Natural killer cell (primary cell): Measurements from ENCODE around the gene CYSRT1. TPM values are rescaled to one million over a fixed set of nuclear protein-coding genes. Genes with fewer than 3 reads are reported as not detected.
A peak's percentile ranks its signal among the peaks of the same experiment; 100 is the strongest.
"Not testable (repeated sequence)": the region's sequence is repeated elsewhere in the genome, so short reads cannot be mapped to it uniquely, and the experiment has no call there.

Experiments used
- ATAC-seq, 3 donors: fragments of 150-1000 bp in 2 of 3; fragments of 200-7000 bp in 1 of 3; cut with Tn5 transposase; 1 replicate in 1 of 3; 2 replicates in 2 of 3; pipeline ENCODE4 v1.10.0; 2021; ENCODE audit warnings: mild to moderate bottlenecking in 2 of 3, moderate library complexity in 2 of 3
- DNase-seq, 2 donors: peaks; one replicate each; pipeline versions ENCODE4 v3.0.0 to v3.0.0-alpha.2; 2013 to 2021; ENCODE audit warnings: mixed read lengths in 1 of 2
- H3K27ac ChIP-seq: one replicate; pipeline ENCODE4 v1.5.1; 2013; ENCODE audit warnings: mild to moderate bottlenecking, low read length
- H3K27me3 ChIP-seq: one replicate; pipeline ENCODE4 v1.6.1; 2013; ENCODE audit warnings: low read length; ENCODE audit not compliant: control insufficient read depth, insufficient read depth
- H3K36me3 ChIP-seq: one replicate; pipeline ENCODE4 v1.6.1; 2013; ENCODE audit warnings: low read length; ENCODE audit not compliant: control insufficient read depth, insufficient read depth
- H3K4me1 ChIP-seq: one replicate; pipeline ENCODE4 v1.6.1; 2013; ENCODE audit warnings: low read length; ENCODE audit not compliant: control insufficient read depth, insufficient read depth
- H3K4me3 ChIP-seq: one replicate; pipeline ENCODE4 v1.5.1; 2013; ENCODE audit warnings: low read length
- H3K9me3 ChIP-seq: one replicate; pipeline ENCODE4 v1.6.1; 2013; ENCODE audit warnings: low read length; ENCODE audit not compliant: control insufficient read depth, insufficient read depth
- H3K27ac Mint-ChIP-seq, 2 donors: one replicate each; pipeline ENCODE4 v1.8.0; 2022; ENCODE audit warnings: mild to moderate bottlenecking in 2 of 2, mixed read lengths in 2 of 2, moderate library complexity in 1 of 2
- H3K27me3 Mint-ChIP-seq, 2 donors: one replicate each; pipeline ENCODE4 v1.8.0; 2022; ENCODE audit warnings: low read depth in 2 of 2, mixed read lengths in 2 of 2
- H3K36me3 Mint-ChIP-seq: one replicate; pipeline ENCODE4 v1.8.0; 2022; ENCODE audit warnings: mixed read lengths
- H3K4me1 Mint-ChIP-seq, 2 donors: one replicate each; pipeline ENCODE4 v1.8.0; 2022; ENCODE audit warnings: mixed read lengths in 2 of 2
- H3K4me3 Mint-ChIP-seq: one replicate; pipeline ENCODE4 v1.8.0; 2022; ENCODE audit warnings: mild to moderate bottlenecking, moderate library complexity, mixed read lengths
- H3K9me3 Mint-ChIP-seq, 2 donors: one replicate each; pipeline ENCODE4 v1.8.0; 2022; ENCODE audit warnings: mixed read lengths in 2 of 2
- CTCF ChIP-seq: fragments of 200-600 bp; IDR thresholded peaks from one replicate; pipeline ENCODE4 v1.8.0; 2022; ENCODE audit warnings: antibody characterized with exemption
- WGBS: methylation state at CpG from one replicate; pipeline ENCODE4 v1.1.7; 2013; ENCODE audit warnings: missing lambda C conversion rate; ENCODE audit not compliant: insufficient coverage; 5-methylcytosine and 5-hydroxymethylcytosine counted together
- intact Hi-C: fragments of 100-400 bp; cut with micrococcal nuclease; formaldehyde crosslinking; loops from one replicate; pipeline ENCODE4 v1.14.2; 2022
- total RNA-seq, 4 donors: library from RNA; stranded (reverse); fragments of 120-200 nt in 1 of 4; gene quantifications; one replicate each; pipeline versions ENCODE4 v1.2.3 to v1.2.4, GENCODE V29; 2013 to 2022

CYSRT1 gene
- total RNA-seq, 3 donors from 2014 or later (not counting 1 experiment from before 2014, with no cell fraction given): 0.38 TPM; not detected in 2

DNA sequence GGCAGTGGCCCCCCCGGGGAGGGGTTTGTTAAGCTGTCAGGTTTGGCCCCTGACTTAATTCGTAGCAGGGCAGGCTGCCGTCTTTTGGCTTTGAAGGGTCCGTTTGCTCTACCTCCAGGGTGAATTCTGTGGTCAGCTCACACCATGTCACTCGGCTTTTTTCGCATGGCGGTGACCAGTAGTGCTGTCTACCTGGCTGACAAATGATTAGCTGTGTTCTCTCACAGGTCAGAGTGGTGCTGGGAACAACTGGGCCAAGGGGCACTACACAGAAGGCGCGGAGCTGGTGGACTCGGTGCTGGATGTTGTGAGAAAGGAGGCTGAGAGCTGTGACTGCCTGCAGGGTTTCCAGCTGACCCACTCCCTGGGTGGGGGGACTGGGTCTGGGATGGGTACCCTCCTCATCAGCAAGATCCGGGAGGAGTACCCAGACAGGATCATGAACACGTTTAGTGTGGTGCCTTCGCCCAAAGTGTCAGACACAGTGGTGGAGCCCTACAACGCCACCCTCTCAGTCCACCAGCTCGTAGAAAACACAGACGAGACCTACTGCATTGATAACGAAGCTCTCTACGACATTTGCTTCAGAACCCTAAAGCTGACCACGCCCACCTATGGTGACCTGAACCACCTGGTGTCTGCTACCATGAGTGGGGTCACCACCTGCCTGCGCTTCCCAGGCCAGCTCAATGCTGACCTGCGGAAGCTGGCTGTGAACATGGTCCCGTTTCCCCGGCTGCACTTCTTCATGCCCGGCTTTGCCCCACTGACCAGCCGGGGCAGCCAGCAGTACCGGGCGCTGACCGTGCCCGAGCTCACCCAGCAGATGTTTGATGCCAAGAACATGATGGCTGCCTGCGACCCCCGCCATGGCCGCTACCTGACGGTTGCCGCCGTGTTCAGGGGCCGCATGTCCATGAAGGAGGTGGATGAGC is 17.6 kb downstream of the CYSRT1 start:
- H3K4me3 ChIP-seq: peak overlapping the region; percentile 39
- peaks cover 17% of the 10 kb centered on the region for H3K36me3 ChIP-seq
- Mint-ChIP-seq H3K9me3 (no peaks in the 10 kb centered on the region), H3K4me1 (peaks cover 19 to 32% of the 10 kb centered on the region in 2 donors), H3K4me3 (peak overlapping the region; percentile 80), H3K27me3 (peaks cover 0 to 4% of the 10 kb centered on the region in 2 donors), H3K27ac (peak overlapping the region; percentile 86 to 94), H3K36me3 (no peaks in the 10 kb centered on the region)
- TF ChIP-seq CTCF: no peak
- no peak for DNase-seq
- H3K4me1 ChIP-seq: peaks cover 38% of the 10 kb centered on the region
- ATAC-seq: no peak
- intact Hi-C loops: loop anchor here (5.0 kb wide), 2 partner anchors 40 to 450 kb away; partner anchors contain the start of genes TMEM141 and TPRN
- H3K27me3 ChIP-seq: no peaks in the 10 kb centered on the region
- no peaks in the 10 kb centered on the region for H3K9me3 ChIP-seq
- 87% methylated on average over 36 of the region's 36 CpGs for WGBS
- no peak overlapping the region for H3K27ac ChIP-seq

DNA sequence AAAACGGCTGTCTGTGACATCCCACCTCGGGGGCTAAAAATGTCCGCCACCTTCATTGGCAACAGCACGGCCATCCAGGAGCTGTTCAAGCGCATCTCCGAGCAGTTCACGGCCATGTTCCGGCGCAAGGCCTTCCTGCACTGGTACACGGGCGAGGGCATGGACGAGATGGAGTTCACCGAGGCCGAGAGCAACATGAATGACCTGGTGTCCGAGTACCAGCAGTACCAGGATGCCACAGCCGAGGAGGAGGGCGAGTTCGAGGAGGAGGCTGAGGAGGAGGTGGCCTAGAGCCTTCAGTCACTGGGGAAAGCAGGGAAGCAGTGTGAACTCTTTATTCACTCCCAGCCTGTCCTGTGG is 18.3 kb downstream of the CYSRT1 start:
- Histone ChIP-seq H3K36me3 (peaks cover 17% of the 10 kb centered on the region), H3K4me1 (peaks cover 33% of the 10 kb centered on the region)
- H3K27ac ChIP-seq, H3K27me3 Mint-ChIP-seq, H3K4me3 Mint-ChIP-seq, H3K27ac Mint-ChIP-seq, H3K9me3 ChIP-seq, H3K9me3 Mint-ChIP-seq, DNase-seq, H3K27me3 ChIP-seq, ATAC-seq, H3K36me3 Mint-ChIP-seq, H3K4me3 ChIP-seq: not testable (repeated sequence)
- intact Hi-C loops: loop anchor here (5.0 kb wide), 2 partner anchors 41 to 451 kb away; partner anchors contain the start of genes TMEM141 and TPRN
- 95% methylated on average over 17 of the region's 18 CpGs for WGBS
- H3K4me1 Mint-ChIP-seq: peaks cover 19 to 30% of the 10 kb centered on the region in 2 donors

GRCh38 chr9:137243626-137244485 is 18.9 kb downstream of the CYSRT1 start:
- H3K27ac ChIP-seq: no peak overlapping the region
- Mint-ChIP-seq H3K9me3 (no peaks in the 10 kb centered on the region), H3K4me3 (no peak overlapping the region), H3K27me3 (peaks cover 0 to 4% of the 10 kb centered on the region in 2 donors), H3K27ac (peak overlapping the region in 1 of 2 donors; percentile 54), H3K4me1 (peaks cover 19 to 29% of the 10 kb centered on the region in 2 donors), H3K36me3 (no peaks in the 10 kb centered on the region)
- no peak for TF ChIP-seq CTCF
- no peak overlapping the region for H3K4me3 ChIP-seq
- H3K27me3 ChIP-seq: no peaks in the 10 kb centered on the region
- ATAC-seq: no peak
- 86% methylated on average over 15 of the region's 15 CpGs for WGBS
- H3K36me3 ChIP-seq: peaks cover 17% of the 10 kb centered on the region
- intact Hi-C loops: loop anchor here (5.0 kb wide), 2 partner anchors 42 to 452 kb away; partner anchors contain the start of genes TMEM141 and TPRN
- H3K4me1 ChIP-seq: peaks cover 27% of the 10 kb centered on the region
- DNase-seq: no peak
- no peaks in the 10 kb centered on the region for H3K9me3 ChIP-seq
